Dermis lymphatic vessel endothelial cell (primary cell): ENCODE data around the gene STRIT1. TPM values are rescaled to one million over a fixed set of nuclear protein-coding genes. Genes with fewer than 3 reads are reported as not detected.

Experiments used
- total RNA-seq: library from RNA; depleted of rRNA; stranded (reverse); fragments of >200 nt; gene quantifications from 2 replicates; pipeline ENCODE4 v1.2.1, GENCODE V29; 2014

STRIT1 gene
- total RNA-seq = not detected in 2 replicates

GRCh38 chr3:155293516-155293915, at the start of gene STRIT1:
TSS of gene STRIT1 (minus strand) at chr3:155293683.

Other genes starting within 250 kb of the STRIT1 start
- gene MME, start 213.4 kb downstream of the STRIT1 start, total RNA-seq = 0.69 and 1.1 TPM in 2 replicates